ENCODE data around the gene MKX.

Gene MKX, protein sequence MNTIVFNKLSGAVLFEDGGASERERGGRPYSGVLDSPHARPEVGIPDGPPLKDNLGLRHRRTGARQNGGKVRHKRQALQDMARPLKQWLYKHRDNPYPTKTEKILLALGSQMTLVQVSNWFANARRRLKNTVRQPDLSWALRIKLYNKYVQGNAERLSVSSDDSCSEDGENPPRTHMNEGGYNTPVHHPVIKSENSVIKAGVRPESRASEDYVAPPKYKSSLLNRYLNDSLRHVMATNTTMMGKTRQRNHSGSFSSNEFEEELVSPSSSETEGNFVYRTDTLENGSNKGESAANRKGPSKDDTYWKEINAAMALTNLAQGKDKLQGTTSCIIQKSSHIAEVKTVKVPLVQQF

DNA sequence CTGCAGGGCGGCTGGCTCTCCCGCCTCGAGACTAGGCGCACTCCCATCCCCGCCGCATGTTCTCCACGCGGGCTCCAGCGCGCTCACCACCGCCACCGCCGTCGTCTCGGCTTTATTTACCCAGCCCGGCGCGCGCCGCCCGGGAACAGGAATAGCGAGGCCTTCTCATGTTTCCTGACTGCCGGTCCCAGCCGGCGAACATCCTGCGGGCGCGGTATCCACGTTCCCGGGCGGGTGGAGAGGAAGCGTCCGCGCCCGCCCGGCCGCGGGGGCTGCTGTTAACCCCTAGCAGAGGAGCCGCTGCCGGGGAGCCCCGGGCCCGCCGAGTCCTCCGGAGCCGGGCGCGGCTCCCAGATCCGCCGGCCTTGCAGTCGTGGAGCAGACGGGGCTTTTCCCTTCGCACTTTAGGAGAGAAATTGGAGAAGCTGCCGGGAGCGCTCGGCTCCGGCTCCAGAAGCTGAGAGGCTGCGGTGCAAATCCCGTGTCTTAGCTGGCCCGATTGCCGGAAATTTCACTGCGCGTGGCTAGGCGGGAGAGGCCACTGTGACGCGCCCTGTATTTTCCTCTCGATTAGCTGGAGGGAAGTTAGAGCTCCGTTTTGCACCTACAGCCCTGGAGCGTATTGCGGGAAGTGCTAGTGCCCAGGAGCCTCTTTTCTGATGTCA, at the start of gene MKX:
TSS of gene MKX (minus strand) at position 88 of the 665 bp plus-strand sequence. CDS start 2,404 bp downstream, outside the sequence.
- no peak for DNase-seq (ENCODE audit: extremely low read depth in 1 of 2, low read depth in 1 of 2)

DNA sequence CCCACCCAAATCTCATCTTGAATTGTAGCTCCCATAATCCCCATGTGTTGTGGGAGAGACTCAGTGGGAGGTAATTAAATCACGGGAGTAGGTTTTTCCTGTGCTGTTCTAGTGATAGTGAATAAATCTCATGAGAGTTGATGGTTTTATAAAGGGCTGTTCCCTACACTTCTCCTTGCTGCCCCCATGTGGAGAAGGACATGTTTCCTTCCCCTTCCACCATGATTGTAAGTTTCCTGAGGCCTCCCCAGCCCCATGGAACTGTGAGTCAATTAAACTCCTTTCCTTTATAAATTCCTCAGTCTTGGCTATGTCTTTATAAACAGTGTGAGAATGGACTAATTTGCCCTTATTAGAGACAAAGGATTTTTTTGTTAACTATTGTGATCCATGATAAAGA, 48.5 kb upstream of the MKX start:
- DNase-seq (ENCODE audit: extremely low read depth in 1 of 2, low read depth in 1 of 2) = no peak

DNA sequence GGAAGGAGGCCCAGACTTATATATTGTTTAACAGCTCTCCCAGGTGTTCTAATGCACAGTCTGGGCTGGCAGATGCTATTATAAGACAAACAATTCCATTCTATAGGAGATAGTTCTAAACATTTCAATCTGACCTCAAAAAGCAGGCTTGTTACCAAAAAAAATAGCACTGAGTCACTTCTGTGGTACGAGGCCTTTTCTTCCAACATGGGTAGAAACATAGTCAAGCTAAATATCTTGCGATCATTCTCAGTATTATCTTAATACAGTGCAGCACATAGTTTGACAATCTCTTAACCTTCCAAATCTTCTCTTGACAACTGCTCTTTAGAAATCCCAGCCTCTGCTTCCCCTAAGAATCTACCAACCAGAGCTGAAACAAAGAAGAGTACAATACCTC, 46.6 kb upstream of the MKX start:
- DNase-seq (ENCODE audit: extremely low read depth in 1 of 2, low read depth in 1 of 2) = no peak

DNA sequence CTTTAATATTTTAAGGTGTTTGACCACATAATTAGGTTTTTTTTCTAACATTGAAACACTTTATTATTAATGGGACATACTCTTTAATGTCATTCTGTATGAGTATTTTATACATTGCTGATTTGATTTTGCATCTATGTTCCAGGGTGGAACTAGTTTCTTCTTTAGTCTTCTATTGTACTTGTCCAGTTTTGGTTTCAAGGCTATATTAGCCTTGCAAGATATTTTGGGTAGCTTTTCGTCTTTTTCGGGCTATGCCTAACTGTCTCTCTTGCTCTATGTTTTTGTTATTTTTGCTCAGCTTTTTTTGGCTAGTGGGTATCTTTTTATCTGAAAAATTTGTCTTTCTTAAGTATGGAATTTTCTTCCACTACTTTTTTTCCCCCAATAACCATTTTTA, 38.7 kb upstream of the MKX start:
- no peak for DNase-seq (ENCODE audit: extremely low read depth in 1 of 2, low read depth in 1 of 2)

DNA sequence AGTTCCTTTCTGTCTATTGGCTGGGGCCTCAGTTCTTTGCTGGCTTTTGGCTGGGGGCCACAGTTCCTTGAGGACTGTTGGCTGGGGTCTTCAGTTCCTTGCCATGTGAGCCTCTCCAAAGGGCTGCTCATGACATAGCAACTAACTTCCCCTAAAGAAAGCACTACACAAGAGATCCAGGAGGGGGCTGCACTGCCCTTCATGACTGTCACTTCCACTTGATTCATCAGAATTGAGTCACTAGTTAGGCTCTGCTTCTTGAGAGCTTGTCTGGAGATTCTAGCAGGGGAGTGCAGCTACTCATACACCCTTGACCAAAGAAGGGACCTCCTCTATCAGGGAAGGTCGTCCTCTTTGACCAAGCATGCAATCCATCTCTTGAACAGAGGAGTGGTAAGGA, 38.0 kb upstream of the MKX start:
- DNase-seq (ENCODE audit: extremely low read depth in 1 of 2, low read depth in 1 of 2) = peak in 1 of 2 donors; percentile 16

DNA sequence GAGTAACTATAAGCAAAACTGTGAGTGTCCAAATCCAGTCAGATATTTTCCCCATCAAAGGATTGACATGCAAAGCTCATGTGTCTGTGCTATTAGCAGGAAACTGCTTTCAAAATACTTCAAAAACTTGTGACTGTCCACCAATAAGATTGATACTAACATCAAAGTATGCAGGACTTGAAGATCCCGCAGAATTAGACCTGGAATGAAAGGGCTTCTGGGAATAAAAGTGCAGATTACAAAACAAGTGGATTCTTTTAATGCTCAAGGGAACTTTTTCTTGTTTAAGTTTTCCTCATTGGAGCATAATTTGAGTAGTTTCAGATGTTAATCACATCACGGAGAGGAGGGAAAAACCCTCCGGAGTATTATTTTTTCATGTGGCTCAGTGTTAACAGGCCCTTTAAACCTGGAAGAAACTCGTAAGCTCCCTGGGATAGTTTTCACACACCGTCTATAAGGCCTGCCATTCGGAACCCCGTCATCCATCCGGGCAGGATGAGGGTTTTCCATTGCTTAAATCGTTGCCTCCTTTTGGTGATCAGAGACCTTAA, 33.9 kb upstream of the MKX start:
- no peak for DNase-seq (ENCODE audit: extremely low read depth in 1 of 2, low read depth in 1 of 2)

DNA sequence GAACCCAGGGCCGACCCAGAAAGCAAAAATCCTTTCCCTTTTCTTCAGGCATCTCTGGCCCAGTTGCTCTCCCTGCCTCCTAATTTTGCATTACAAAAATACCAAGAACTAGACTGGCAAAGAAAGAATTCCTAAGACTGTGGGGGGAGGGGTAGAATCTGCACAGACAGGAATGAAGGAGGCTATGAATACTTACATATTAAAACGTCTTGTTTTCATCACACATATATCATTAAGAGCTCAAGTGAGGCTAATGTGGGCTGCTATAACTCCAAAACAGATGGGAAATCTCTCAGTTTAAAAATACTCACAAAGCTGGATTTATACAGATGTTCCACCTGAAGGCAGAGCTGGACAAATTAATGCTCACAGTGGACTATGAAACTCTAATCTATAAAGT, 29.2 kb upstream of the MKX start:
- DNase-seq (ENCODE audit: extremely low read depth in 1 of 2, low read depth in 1 of 2) = no peak

DNA sequence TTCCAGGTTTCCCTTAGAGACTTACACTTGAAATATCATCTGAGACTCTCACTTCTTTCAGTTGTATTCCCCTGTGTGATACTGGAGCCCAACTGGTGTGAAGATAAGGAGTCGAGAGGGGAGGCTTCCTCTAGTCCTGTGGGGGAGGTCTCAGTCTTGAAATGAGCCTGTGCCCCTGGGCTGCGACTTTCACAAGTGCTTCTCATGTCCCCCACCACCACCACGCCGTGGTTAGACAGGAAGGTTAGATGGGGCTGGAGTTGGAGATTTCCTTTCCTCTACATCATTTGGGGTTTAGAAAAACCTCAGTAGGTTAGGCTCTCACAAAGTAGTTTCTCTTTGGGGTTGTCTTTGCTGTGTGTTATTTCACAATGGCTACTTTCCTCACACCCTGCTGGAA, 25.6 kb upstream of the MKX start:
- DNase-seq (ENCODE audit: extremely low read depth in 1 of 2, low read depth in 1 of 2) = peak; percentile 30 to 43

DNA sequence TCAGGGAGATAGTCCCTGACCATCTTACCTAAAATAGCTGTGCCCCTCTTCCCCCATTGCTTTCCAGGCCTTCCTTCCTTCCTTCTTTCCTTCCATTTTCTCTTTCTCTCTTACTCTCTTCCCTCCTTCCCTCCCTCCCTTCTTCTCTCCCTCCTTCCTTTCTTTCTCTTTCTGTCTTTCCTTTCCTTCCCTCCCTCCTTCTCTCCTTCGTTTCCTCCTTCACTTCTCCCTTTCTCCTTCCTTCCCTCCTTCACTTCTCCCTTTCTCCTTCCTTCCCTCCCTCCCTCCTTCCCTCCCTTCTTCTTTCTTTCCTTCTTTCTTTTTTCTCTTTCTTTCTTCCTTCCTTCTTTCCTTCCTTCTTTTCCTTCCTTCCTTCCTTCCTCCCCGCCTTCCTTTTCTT, 24.6 kb upstream of the MKX start:
- DNase-seq (ENCODE audit: extremely low read depth in 1 of 2, low read depth in 1 of 2) = no peak

DNA sequence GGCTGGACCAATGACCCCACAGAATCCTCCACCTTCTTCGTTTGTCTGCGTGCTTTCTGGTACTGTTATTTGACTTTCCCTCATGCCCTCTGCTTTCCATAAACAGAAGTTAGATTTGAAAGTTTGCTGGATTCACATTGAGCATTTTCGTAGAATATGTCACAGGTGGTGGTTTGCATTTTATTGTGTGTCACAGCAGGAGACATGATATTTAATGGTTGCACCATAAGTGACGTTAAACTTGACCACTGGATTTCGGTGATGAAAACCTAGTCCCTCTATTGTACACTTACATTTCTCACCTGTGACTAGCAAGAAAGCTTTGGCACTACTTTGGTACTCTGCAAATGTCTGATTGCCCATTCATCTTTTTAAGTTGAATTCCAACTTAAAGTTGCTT, 15.2 kb upstream of the MKX start:
- no peak for DNase-seq (ENCODE audit: extremely low read depth in 1 of 2, low read depth in 1 of 2)

DNA sequence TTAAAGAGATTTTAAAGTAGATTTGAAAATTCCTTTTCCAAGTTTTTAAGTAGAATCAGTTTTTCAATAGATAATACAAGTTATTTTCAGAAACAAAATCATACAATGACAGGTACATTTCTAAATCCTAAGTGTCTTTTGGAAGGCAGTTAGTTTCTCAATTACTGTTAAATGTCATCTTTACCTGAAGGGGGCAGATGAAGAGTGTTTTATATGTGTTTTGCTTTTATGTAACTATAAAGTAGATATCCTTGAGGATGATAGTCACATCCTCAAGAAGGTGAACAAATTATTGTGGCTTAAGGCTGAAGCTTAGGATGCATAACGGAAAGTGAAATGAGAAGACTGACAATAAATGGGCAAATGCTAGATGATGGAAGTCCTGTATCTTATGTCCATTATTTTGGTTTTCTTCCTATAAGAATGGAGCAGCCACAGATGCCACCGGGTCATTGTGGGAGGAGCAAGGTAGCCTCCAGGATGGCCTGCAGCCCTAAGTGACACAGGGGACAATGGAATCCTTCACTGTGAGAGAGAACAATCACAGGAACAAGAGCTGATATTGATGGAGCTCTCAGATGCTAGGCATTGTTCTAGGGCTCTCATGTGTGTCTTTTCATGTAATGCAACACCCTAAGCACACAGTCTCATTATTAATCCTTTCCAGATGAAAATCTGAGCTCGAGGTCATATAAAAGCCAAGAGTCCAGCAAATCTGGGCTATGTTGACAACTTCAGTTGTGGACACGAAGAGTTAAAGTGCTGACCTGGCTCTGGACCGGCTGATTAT, 14.1 kb upstream of the MKX start:
- DNase-seq (ENCODE audit: extremely low read depth in 1 of 2, low read depth in 1 of 2) = no peak

DNA sequence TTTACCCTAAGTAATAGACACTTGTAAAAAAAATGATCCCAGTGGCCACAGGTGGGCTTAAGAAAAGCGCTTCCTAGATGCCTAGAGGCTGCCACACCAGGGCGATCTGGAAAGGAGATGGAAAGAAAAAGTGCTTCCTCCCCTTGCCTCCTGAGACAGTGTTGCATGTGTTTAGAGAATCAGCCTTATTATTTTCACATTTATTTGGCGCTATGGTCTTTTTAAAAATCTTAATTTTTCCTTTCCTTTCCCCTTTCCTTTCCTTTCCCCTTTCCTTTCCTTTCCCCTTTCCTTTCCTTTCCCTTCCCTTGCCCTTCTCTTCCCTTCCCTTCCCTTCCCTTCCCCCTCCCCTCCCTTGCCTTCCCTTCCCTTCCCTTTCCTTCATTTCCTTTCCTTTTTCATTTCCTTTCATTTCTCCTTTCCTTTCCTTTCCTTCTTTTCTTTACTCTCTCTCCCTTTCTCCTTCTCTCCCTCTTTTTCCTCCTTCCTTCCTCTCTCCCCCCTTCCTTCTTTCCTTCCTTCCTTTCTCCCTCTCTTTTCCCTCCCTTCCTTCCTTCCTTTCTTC, 7.1 kb upstream of the MKX start:
- DNase-seq (ENCODE audit: extremely low read depth in 1 of 2, low read depth in 1 of 2) = no peak

DNA sequence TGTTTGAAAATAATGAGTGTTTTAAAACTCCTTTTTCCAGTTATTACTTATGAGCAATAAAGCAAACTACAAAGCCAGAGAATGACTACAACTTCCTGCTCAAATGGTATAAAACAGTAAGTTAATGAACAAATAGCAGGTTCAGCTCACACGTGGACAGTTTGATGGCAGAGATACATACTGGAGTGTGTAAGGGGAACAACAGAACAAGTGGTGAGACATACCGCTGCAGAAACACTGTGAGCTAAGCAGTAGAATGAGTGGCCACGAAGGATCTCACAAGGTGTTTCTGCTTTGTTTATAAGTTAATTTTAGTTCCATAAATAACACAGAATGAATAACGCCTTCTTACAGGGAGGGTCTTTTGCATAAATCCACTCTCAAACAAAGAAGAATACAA, 3.0 kb upstream of the MKX start:
- no peak for DNase-seq (ENCODE audit: extremely low read depth in 1 of 2, low read depth in 1 of 2)

DNA sequence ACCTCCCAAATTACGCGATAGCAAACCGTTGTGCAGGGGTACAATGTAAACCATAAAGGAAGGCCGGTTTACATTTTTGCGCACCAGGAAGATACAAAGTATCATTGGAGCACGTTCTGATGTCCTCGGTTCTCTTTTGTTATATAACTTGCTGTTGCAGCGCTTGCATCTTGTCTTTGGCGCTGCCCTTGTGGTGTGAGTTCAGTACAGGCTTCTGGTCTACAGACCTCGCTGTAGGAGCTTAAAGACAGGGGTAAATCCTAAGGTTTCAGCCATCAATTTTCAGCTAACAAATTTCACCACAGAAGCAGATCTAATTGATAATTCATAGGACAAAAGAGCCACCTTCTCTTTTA, 1.5 kb upstream of the MKX start:
- DNase-seq (ENCODE audit: extremely low read depth in 1 of 2, low read depth in 1 of 2) = no peak

DNA sequence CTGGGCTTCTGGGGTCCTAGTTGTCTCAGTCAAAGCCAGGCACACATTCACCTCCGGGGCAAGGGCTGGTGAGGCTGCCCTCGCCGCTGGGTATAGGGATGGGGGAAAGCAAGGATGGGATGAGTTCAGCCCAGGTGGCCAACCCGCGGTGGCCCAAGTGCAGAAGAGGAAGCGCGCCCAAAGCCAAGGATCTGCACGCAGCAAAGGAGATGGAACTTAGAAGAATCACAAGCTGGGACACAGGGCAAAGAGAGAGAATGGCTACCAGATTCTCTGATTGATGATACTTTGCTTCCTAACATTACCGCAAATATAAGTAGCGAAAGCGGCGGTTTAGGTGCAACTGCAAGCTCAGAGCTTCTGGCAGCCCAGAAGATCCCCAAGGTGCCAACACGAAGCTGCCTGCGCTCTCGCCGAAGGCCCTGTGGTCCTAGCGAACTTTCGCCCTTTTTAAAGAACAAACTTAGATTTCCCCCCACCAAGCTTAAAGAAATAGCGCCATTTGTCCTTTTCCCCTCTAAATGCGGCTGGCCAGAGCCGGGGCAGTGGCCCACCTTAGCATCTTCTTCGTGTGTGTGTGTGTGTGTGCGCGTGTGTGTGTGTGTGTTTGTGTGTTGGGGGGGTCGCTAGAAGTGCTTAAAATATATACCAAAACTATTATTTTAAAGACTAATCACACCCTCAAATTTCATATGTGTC, 927 bp upstream of the MKX start:
- no peak for DNase-seq (ENCODE audit: extremely low read depth in 1 of 2, low read depth in 1 of 2)

DNA sequence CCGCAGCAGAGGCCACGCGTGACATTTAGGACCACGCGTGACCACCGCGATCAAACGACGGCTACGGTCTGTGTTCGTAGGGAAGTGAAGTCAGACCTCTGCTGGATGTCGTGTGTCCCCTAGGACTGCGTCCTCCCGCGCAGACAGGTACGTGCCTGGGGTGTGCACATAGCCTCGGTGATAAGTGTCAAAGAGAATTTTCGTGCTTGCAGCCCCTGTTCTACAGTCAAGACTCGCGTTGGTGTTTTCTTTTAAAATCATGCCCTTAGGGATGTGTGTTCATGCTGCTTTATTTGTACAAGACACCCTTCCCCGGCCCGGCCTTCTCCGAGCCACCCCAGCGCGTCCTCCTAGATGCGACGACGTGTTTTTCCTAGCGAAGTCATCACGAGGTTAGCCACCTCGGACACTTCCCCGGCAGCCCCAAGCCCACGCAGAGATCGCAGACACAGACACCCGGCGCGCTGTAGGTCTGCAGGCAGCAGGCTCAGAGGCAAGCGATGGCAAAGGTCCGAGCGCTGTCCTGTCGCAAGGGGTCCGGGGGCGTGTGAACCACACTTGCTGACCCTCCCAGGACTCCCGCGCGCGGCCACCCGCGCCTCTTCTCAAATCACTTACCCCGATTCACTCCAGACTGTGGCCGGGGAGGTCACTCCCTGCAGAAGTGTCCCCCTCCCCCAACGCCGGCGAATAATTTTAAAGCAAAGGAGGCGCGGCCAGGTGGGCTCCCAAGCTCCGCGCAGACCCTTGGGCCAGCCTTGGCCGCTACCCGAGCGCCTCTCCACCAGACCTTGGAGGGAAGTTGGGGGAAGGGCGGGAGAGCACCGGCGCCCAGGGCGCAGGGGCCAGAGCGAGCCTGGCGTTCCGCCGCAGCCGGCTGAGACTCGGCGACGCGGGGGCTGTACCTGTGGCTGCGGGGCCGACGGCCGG, 552 bp downstream of the MKX start:
- no peak for DNase-seq (ENCODE audit: extremely low read depth in 1 of 2, low read depth in 1 of 2)

DNA sequence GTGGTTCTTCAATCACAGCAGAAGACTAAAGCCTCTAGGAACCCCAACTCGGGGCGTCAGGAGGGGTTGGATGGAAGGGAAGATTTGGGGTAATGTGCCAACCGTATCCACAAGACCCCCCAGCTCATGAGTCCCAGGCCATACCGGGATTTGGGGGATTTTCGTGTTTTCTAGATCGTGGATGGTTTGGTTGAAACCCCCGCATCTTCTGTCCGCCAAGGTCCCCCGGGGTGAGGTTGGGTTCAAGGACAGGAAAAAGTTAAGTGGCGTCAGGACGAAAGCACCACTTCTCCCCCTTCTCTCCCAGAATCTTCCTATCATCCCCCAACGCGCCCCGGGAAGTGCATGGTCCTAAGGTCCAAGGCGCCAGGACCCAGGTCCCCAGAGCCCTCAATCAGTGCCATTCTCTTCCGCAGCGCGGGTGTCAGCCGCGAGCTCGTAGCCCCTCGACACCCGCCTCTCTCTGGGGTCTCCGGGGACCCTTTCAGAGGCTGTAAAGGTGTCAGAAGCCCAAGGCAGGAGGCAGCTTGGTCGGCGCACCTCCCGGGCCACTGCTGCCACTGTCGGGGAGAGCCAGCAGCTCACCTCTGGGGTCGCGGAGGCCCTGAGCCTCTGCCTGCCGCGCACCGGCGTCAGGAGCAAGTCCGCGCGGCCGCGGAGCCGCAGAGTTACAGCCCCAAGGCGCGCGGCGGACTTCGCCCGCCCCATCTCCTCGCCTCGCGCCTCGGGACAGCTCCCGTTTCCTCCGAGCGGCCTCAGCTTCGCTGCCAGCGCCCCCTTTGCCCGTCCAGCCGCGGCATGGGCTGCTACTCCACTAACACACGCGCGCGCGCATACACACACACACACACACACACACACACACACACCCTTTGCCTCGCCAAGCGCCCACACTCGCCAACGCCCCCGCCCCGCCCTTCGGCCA, 1.5 kb downstream of the MKX start:
- DNase-seq (ENCODE audit: extremely low read depth in 1 of 2, low read depth in 1 of 2) = no peak

DNA sequence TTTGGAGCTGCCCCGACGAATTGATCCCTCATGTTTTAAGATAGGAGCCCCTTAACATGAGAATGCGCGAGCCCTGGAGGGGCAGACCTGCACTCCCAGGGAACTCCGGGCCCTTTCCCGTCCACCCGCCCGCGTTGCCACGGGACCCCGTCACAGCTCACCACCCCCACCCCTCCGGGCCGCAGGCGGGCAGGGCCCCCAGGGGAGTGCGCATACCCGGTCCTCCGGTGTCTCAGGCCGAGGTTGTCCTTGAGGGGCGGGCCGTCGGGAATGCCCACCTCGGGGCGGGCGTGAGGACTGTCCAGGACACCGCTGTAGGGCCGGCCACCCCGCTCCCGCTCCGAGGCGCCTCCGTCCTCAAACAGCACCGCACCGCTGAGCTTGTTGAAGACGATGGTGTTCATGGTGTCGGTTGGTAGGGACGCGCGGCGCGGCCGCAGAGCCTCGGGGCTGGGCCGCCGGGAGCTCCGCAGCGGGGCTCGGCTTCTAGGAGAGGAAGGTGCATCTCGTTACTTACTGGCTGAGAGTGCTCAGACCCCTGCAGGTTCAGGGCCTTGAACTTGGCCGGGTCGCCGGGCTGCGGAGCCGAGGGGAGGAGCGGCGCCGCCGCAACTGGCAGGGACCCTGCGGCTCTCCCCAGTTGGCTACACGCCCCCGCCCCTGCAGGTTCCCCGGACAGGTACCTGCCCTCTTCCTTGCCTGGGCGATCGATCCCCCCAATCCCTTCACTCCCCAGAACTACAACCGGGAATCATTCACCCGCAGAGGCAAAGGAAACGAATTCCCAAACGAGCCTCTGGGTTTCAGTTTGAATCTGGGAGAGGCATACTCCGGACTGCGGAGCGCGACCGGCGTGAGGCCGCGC, 2.4 kb downstream of the MKX start:
- DNase-seq (ENCODE audit: extremely low read depth in 1 of 2, low read depth in 1 of 2) = no peak
